Cardiac fibroblast (primary cell): ENCODE results near the gene CHST10.
A peak's percentile ranks its signal among the peaks of the same experiment; 100 is the strongest.
"Not testable (repeated sequence)": the region's sequence is repeated elsewhere in the genome, so short reads cannot be mapped to it uniquely, and the experiment has no call there.

Experiments
- DNase-seq, 2 donors: peaks; one replicate each; pipeline versions ENCODE4 v3.0.0 to v3.0.0-alpha.2; 2010; ENCODE audit warnings: low read depth in 2 of 2
- H3K4me3 ChIP-seq, 2 donors: replicated peaks in 1 of 2; 1 replicate in 1 of 2; 2 replicates in 1 of 2; pipeline ENCODE4 v1.5.1; 2011; ENCODE audit warnings: low read depth in 2 of 2, low read length in 2 of 2, mild to moderate bottlenecking in 2 of 2, moderate library complexity in 1 of 2
- CTCF ChIP-seq: IDR thresholded peaks from one replicate; pipeline ENCODE4 v1.5.1; 2011; ENCODE audit warnings: low read depth, mild to moderate bottlenecking, low read length, inconsistent platforms

Gene CHST10

GRCh38 chr2:100380681-100381080 is 36.8 kb downstream of the CHST10 start:
- no peak for DNase-seq
- no peak for TF ChIP-seq CTCF
- H3K4me3 ChIP-seq = no peak overlapping the region

GRCh38 chr2:100376836-100377235 is 40.6 kb downstream of the CHST10 start:
- DNase-seq = no peak
- H3K4me3 ChIP-seq = no peak overlapping the region
- TF ChIP-seq CTCF = no peak

- no peak overlapping the region for H3K4me3 ChIP-seq
- TF ChIP-seq CTCF = no peak
- no peak for DNase-seq
These were observed 50.3 kb downstream of the CHST10 start for GRCh38 chr2:100367163-100367562.

GRCh38 chr2:100365434-100365833 is 52.0 kb downstream of the CHST10 start:
- DNase-seq = peak; percentile 88 to 92
- no peak for TF ChIP-seq CTCF
- no peak overlapping the region for H3K4me3 ChIP-seq

- not testable (repeated sequence) for H3K4me3 ChIP-seq, DNase-seq
These were observed 55.2 kb downstream of the CHST10 start for GRCh38 chr2:100362269-100362668.

GRCh38 chr2:100359576-100359975 is 57.9 kb downstream of the CHST10 start:
- DNase-seq = no peak
- no peak for TF ChIP-seq CTCF
- H3K4me3 ChIP-seq = no peak overlapping the region

GRCh38 chr2:100358554-100358953 is 58.9 kb downstream of the CHST10 start:
- no peak overlapping the region for H3K4me3 ChIP-seq
- DNase-seq = no peak
- no peak for TF ChIP-seq CTCF

GRCh38 chr2:100352521-100352920 is 64.9 kb downstream of the CHST10 start:
- TF ChIP-seq CTCF = no peak
- DNase-seq = no peak
- no peak overlapping the region for H3K4me3 ChIP-seq
